Tibial nerve (tissue), 4 donors: Measurements from ENCODE around the gene MYO5C. TPM values are rescaled to one million over a fixed set of nuclear protein-coding genes. Genes with fewer than 3 reads are reported as not detected.

Experiments
- DNase-seq, 2 donors: peaks; one replicate each; pipeline ENCODE4 v3.0.0-alpha.2; 2019; ENCODE audit warnings: low spot score in 2 of 2
- H3K27ac ChIP-seq, 4 donors: fragments of 200-600 bp; sonication (generic) in 3 of 4; one replicate each; pipeline ENCODE4 v1.5.1; 2017 to 2019; ENCODE audit warnings: mild to moderate bottlenecking in 1 of 4
- H3K27me3 ChIP-seq, 2 donors: fragments of 200-600 bp; sonication (generic) in 1 of 2; one replicate each; pipeline versions ENCODE4 v1.5.1 to v1.6.0; 2017 to 2019
- H3K36me3 ChIP-seq, 3 donors: fragments of 200-600 bp; sonication (generic); one replicate each; pipeline ENCODE4 v1.5.1; 2018 to 2019
- H3K4me1 ChIP-seq, 4 donors: fragments of 200-600 bp; sonication (generic) in 3 of 4; one replicate each; pipeline ENCODE4 v1.5.1; 2017 to 2019
- H3K4me3 ChIP-seq, 4 donors: fragments of 200-600 bp; sonication (generic) in 3 of 4; one replicate each; pipeline ENCODE4 v1.5.1; 2017 to 2019; ENCODE audit warnings: mild to moderate bottlenecking in 1 of 4, moderate library complexity in 1 of 4
- H3K9me3 ChIP-seq, 4 donors: fragments of 200-600 bp; sonication (generic) in 3 of 4; one replicate each; pipeline ENCODE4 v1.5.1; 2017 to 2019
- EP300 ChIP-seq, 2 donors: sonication (generic); formaldehyde crosslinking; IDR thresholded peaks; one replicate each; pipeline ENCODE4 v1.6.1; 2017; ENCODE audit warnings: antibody characterized with exemption in 2 of 2, mild to moderate bottlenecking in 1 of 2
- POLR2A ChIP-seq, 2 donors: fragments of 450-650 bp; IDR thresholded peaks; one replicate each; pipeline ENCODE4 v1.6.1; 2017; ENCODE audit warnings: antibody characterized with exemption in 2 of 2, mild to moderate bottlenecking in 2 of 2, moderate library complexity in 2 of 2
- WGBS, 2 donors: methylation state at CpG; one replicate each; pipeline ENCODE4 v1.1.5; 2018; 5-methylcytosine and 5-hydroxymethylcytosine counted together
- total RNA-seq, 4 donors: library from RNA; depleted of rRNA; stranded (reverse); fragments of >200 nt; gene quantifications; one replicate each; pipeline ENCODE4 v1.1.0, GENCODE V29; 2016
- TF ChIP-seq, protein P1 (sequence below), 5 experiments: fragments of 200-600 bp in 3 of 5; fragments of 450-650 bp in 2 of 5; sonication (generic) in 3 of 5; IDR thresholded peaks; one replicate each; pipeline ENCODE4 v1.5.1; 2016 to 2019; ENCODE audit warnings: antibody characterized with exemption in 5 of 5, mild to moderate bottlenecking in 3 of 5, moderate library complexity in 2 of 5

The MYO5C gene
- total RNA-seq, 4 donors from 2014 or later = 9.8 to 39.3 (median 12.6) TPM

DNA sequence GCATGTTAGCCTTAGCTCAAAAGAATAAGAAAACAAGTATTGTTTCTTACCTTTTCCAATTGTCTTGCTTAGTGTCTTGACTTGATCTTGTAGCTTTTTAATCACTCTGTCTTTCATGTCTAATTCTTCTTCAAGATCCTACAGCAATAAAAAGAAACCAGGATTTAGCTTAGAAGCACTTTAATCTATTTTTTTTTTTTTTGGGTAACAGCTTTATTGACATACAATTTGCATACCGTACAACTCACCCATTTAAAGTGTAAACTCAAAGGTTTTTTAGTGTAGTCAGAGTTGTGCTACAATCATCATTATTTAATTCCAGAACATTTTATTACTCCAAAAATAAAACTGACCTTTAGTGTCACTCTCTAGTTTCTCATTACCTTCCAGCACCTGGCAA is 81.1 kb downstream of the MYO5C start:
- no peaks in the 10 kb centered on the region for H3K36me3 ChIP-seq
- H3K27ac ChIP-seq = no peak overlapping the region
- no peak for DNase-seq
- H3K4me1 ChIP-seq = no peaks in the 10 kb centered on the region
- no peak overlapping the region for H3K4me3 ChIP-seq
- no peak for TF ChIP-seq POLR2A (IDR thresholded peaks at IDR 0.05)
- TF ChIP-seq, protein P1, sequence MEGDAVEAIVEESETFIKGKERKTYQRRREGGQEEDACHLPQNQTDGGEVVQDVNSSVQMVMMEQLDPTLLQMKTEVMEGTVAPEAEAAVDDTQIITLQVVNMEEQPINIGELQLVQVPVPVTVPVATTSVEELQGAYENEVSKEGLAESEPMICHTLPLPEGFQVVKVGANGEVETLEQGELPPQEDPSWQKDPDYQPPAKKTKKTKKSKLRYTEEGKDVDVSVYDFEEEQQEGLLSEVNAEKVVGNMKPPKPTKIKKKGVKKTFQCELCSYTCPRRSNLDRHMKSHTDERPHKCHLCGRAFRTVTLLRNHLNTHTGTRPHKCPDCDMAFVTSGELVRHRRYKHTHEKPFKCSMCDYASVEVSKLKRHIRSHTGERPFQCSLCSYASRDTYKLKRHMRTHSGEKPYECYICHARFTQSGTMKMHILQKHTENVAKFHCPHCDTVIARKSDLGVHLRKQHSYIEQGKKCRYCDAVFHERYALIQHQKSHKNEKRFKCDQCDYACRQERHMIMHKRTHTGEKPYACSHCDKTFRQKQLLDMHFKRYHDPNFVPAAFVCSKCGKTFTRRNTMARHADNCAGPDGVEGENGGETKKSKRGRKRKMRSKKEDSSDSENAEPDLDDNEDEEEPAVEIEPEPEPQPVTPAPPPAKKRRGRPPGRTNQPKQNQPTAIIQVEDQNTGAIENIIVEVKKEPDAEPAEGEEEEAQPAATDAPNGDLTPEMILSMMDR (IDR thresholded peaks at IDR 0.05) = no peak
- no peak for TF ChIP-seq EP300 (IDR thresholded peaks at IDR 0.05)
- no peaks in the 10 kb centered on the region for H3K27me3 ChIP-seq
- 50 to 71% methylated on average over 1 of the region's 1 CpG for WGBS, 2 donors
- no peaks in the 10 kb centered on the region for H3K9me3 ChIP-seq

DNA sequence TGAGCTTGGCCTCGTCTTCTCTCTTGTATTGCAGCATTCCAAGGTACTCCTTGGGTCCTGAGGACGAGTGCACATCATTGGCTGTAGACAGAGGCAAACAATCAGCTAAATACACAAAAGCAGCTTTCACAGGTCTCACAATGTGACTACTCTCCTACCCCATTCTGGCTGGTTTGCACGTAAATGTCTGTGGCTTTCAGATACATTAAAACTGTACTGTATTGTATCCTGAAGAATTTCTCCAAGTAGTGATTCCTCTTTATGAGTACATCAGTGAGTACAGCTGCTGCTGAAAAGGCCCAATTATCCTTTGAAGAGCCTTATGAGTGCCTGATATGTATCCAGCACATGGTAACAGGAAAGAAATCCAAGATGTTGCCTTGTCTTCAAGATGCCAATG is 82.4 kb downstream of the MYO5C start:
- H3K9me3 ChIP-seq = no peaks in the 10 kb centered on the region
- H3K4me1 ChIP-seq = no peaks in the 10 kb centered on the region
- no peak overlapping the region for H3K4me3 ChIP-seq
- no peaks in the 10 kb centered on the region for H3K36me3 ChIP-seq
- H3K27me3 ChIP-seq = no peaks in the 10 kb centered on the region
- no peak for DNase-seq
- no peak for TF ChIP-seq POLR2A (IDR thresholded peaks at IDR 0.05)
- no peak for TF ChIP-seq EP300 (IDR thresholded peaks at IDR 0.05)
- TF ChIP-seq, protein P1 (IDR thresholded peaks at IDR 0.05) = no peak
- no peak overlapping the region for H3K27ac ChIP-seq
- WGBS, 2 donors = 65% methylated on average over 3 of the region's 3 CpGs

DNA sequence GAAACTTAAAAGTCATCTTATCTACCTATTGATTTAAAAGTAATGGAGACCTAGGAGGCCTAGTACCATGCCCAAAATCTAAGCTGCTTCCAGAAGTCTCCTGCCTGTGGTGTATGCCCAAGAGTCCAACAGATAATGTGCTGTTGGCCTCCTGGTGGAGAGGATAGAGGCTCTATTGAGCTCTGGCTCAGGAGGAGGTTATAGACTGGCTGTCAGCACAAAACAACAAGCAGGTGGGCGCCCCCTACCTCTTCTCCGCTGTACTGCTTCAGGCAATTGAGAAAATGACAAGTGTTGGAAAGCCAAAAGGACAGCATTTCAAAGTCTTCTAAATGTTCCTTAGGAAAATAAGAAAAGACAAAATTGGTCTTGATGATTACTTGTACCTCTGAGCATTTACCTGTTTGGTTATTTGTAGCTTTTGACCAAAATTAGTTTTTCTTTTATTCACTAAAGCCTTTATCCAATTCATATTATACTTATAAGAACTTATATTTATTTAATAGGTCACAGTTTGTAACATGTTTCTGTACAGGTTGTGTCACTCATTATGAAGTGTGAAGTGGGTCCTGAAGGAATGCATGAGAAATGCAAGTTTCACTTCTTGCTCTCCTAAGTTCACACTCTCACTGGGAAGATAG is 87.2 kb downstream of the MYO5C start:
- Histone ChIP-seq H3K4me3 (no peak overlapping the region), H3K27me3 (no peaks in the 10 kb centered on the region), H3K36me3 (no peaks in the 10 kb centered on the region), H3K9me3 (no peaks in the 10 kb centered on the region), H3K27ac (no peak overlapping the region), H3K4me1 (no peaks in the 10 kb centered on the region)
- WGBS, 2 donors = 25 to 26% methylated on average over 2 of the region's 2 CpGs
- TF ChIP-seq EP300 (IDR thresholded peaks at IDR 0.05) = no peak
- TF ChIP-seq, protein P1 (IDR thresholded peaks at IDR 0.05) = peak in 3 of 5 experiments; percentile 23 to 54 (median 28)
- TF ChIP-seq POLR2A (IDR thresholded peaks at IDR 0.05) = no peak
- peak in 1 of 2 donors; percentile 30 for DNase-seq

DNA sequence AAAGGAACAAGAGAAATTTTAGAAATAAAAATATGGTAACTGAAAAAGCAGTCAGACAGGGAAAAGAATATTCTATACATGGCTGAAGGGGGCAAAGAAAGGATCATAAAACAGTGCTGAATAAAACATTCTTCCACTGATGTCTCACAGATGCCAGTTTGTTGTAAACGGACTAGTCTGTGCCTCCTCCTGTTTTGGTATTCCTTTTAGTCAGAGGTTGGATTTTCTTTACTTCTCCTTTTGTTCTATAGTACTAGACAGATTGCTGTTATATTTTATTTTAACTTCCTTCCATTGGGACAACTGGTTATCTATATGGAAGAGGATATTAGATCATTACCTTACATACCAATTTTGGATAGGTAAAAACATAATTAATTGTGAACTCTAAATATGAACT is 88.4 kb downstream of the MYO5C start:
- Histone ChIP-seq H3K27me3 (no peaks in the 10 kb centered on the region), H3K36me3 (no peaks in the 10 kb centered on the region), H3K4me3 (no peak overlapping the region), H3K9me3 (no peaks in the 10 kb centered on the region), H3K4me1 (no peaks in the 10 kb centered on the region), H3K27ac (no peak overlapping the region)
- DNase-seq = no peak
- TF ChIP-seq EP300 (IDR thresholded peaks at IDR 0.05) = no peak
- TF ChIP-seq POLR2A (IDR thresholded peaks at IDR 0.05) = no peak
- TF ChIP-seq, protein P1 (IDR thresholded peaks at IDR 0.05) = no peak
- WGBS, 2 donors = 15 to 41% methylated on average over 1 of the region's 1 CpG

DNA sequence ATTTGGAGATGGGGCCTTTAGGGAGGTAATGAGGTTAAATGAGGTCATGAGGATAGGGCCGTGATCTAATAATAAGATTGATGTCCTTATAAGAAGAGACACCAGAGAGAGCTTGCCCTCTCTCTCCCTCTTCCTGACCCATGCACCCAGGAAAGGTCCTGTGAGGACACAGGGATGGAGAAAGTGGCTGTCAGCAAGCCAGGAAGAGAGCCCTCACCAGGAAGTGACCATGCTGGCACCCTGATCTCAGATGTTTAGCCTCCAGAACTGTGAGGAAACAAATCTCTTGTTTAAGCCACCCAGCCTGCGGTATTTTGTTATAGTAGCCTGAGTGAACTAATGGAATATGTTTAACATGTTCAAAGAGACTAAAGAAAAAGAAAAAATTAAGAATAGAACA is 89.2 kb downstream of the MYO5C start:
- no peak overlapping the region for H3K27ac ChIP-seq
- TF ChIP-seq POLR2A (IDR thresholded peaks at IDR 0.05) (no peak), EP300 (IDR thresholded peaks at IDR 0.05) (no peak)
- TF ChIP-seq, protein P1 (IDR thresholded peaks at IDR 0.05) = no peak
- no peaks in the 10 kb centered on the region for H3K9me3 ChIP-seq
- 68 to 71% methylated on average over 2 of the region's 2 CpGs for WGBS, 2 donors
- H3K4me1 ChIP-seq = no peaks in the 10 kb centered on the region
- no peaks in the 10 kb centered on the region for H3K36me3 ChIP-seq
- no peaks in the 10 kb centered on the region for H3K27me3 ChIP-seq
- no peak for DNase-seq
- no peak overlapping the region for H3K4me3 ChIP-seq
